Jurkat, Clone E6-1 (cell line): ENCODE data around the gene LZTS2.
"Not testable (repeated sequence)": the region's sequence is repeated elsewhere in the genome, so short reads cannot be mapped to it uniquely, and the experiment has no call there.

Experiments
- DNase-seq: peaks from one replicate; pipeline ENCODE4 v3.0.0-alpha.2; 2011; ENCODE audit warnings: low read depth, low spot score
- H3K4me3 ChIP-seq: 2 replicates; pipeline ENCODE4 v1.5.1; 2011; ENCODE audit warnings: mild to moderate bottlenecking, low read length, control low read depth, moderate library complexity

Gene LZTS2

DNA sequence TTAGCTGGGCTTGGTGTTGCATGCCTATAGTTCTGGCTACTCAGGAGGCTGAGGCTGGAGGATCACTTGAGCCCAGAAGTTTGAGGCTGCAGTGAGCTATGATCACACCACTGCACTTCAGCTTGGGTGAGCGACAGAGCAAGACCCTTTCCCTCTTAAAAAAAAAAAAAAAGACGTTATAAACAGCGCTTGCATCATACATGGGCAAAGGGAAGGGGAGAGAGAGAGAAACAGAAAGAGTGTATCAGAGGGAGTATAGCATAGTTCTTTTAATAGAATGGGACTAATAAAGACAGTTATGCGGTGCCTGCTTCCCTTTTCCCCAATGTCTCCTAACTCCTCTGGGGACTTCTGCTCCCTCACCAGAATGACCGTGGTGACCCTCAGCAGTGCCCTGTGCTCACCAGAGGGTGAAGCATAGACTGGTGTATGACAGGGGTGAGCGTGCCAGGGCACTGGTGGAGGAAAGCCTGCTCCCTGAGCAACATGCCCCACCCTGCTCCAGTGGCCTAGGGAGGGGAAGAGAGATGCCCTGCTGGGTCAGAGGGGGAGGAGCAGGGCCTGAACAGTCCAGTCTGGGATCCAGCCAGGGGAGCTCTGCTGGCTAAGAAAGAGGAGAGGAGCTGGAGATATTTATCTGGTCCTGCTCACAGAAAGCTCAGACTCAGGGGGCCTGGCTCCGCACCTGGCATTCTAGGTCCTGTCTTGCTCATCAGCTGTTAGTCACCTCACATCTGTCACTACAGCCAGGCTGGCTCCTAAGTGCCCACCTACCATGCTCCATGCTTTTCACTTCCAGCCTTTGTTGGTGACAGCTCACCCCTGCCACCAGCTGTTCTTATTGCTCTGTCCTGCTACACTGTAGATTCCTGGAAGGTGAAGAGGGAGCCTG is 29.1 kb downstream of the LZTS2 start:
- H3K4me3 ChIP-seq: no peak overlapping the region

DNA sequence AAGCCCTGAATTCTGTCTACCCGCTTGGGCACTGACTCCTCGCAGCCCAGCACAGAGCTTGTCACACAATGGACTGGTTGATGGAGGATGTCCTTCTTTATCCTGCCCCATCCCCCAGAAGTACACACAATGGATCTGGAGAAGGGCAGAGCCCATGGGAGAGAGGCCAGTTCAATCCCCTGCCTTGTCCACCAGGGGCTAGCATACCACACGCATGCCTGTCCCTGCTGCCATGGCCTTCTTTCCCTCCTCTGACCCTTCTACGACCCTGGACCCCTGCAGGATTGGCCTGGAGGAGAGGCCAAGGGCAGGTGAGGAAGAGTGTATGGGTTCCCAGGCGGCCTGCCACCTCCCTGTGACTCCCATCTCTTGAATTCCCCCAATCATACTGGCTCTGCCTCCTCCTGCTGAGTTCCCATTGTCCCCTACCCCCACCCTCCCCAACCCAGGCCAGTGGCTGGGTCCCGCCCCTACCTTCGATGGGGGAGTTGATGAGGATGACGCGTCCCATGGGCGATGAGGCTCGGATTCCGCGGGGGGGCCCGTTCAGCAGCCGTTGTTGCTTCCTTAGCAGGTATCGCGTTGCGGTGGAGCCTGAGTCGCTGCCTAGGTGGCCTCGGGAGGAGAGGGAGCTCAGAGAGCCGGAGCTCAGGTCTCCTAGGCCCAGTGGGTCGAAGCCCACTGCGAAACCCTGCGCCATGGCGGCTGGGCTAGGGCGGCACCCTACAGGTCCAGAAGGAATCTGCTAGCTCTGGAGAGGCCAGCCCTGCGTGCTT is 30.1 kb downstream of the LZTS2 start:
- no peak for DNase-seq
- no peak overlapping the region for H3K4me3 ChIP-seq

More for the DNA sequence above, 29.1 kb downstream of the LZTS2 start:
- no peak for DNase-seq

DNA sequence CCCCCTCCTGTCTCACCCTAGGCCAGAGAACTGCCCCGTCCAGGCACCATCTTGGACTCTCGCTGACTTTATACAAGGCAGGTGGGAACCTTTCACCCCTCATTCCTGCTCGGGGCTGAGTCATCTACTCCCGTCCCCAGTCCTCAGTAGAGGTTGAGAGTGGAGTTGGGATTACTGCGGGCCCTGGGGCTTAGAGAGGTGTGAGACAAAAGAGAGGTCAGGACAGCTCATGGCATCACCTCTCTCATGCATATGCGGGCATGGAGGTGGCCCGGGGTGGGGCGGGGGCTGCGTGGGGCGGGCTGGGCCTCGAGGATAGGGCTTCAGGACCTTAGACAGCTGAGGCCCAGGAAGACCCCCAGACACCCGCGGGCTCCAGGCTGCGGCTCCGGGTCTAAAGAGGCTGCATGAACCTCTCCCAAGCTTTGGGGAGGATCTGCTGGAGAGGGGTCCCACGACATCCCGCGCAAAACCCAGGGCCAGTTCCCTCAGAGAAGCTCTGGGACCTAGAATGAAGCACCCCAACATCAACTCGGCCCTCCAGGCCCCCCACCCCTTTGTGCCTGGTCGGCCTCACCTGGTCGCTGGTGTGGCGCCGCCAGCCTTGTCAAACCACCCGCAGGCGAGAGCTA is 31.0 kb downstream of the LZTS2 start:
- peak overlapping the region; percentile 85 for H3K4me3 ChIP-seq
- DNase-seq: no peak

DNA sequence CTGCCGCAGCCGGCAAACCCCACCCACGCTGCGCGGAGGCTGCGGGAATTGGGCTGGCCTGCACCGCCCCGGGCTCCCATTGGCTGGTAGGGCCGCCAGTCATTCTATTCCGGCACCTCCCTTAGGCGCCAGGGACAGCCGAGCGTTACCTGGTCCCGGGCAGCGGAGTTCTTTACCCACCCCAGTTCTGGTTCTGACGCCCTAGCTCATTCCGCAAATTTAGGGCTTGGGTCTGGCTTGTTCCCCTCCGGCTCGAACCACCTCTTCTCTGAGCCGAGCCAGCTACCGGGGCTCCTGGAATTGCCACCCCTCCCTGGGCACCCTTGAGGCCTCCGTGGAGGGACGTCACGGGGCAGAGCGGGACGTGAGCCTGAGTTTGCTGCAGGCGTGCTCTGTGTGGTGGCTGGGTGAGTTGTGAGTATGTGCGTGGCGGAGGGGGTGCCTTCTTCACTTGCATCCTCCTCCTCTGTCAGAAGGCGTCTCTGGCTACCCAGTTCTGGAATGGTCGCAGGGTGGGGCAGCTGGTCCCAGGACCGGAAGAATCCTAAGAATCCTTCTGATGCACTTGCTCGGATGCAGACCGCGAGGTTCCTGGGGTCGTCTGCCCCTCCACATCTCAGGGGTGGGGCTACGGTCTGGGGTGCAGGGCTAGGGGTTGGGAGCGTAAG is 31.7 kb downstream of the LZTS2 start, which contains the start of the genes PDZD7 and SFXN3:
Gene PDZD7, minus strand, starts transcription at position 2 of the 668 bp plus-strand sequence. CDS start 910 bp downstream, outside the sequence.
Gene SFXN3, plus strand, starts transcription at position 107 of the 668 bp plus-strand sequence. CDS start 3,461 bp downstream, outside the sequence.
- DNase-seq: peak; percentile 90

DNA sequence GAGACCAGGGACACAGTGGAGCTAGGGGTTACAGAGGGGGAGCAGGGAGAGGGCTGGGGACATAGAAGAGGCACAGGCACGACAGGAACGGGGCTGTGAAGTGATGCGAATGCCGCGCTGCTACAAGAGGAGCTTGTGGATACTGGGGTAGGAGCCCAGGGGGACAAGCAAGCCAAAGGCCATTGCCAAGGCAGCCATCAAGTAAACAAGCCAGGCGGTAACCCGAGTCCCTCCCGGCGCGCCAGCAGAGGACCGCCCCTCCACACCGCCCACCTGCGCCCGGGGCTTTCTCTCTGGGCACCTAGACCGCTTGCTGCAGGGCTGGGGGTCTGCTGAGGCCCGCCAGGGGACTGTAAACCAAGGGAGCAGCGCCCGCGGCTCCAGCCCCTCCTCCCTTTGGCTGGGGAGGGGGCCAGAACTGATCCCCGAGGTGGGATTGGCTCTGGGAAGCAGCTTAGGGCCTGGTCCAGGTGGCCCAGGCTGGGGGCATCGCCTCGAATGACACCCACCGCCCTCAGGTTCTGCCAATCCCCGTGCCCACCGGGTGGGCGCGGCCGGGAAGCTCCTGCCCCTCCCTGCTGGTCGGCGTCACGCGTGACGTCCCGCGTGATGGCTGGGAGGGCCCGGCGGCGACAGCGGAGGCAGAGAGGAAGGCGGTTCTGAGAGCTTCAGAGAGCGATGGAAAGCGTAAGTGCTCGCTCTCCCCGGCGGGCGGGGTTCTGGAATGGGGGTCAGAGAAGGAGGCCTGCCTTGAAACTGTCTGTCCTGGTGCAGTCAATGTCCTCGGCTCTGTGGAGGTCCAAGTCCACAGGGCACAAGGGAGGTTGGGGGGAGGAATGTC is 32.4 kb downstream of the LZTS2 start:
- H3K4me3 ChIP-seq: peak overlapping the region; percentile 85
- peak; percentile 51 for DNase-seq

More for the DNA sequence above, 31.7 kb downstream of the LZTS2 start, which contains the start of the genes PDZD7 and SFXN3:
- peak within 1 kb of the TSS; percentile 85 for H3K4me3 ChIP-seq

DNA sequence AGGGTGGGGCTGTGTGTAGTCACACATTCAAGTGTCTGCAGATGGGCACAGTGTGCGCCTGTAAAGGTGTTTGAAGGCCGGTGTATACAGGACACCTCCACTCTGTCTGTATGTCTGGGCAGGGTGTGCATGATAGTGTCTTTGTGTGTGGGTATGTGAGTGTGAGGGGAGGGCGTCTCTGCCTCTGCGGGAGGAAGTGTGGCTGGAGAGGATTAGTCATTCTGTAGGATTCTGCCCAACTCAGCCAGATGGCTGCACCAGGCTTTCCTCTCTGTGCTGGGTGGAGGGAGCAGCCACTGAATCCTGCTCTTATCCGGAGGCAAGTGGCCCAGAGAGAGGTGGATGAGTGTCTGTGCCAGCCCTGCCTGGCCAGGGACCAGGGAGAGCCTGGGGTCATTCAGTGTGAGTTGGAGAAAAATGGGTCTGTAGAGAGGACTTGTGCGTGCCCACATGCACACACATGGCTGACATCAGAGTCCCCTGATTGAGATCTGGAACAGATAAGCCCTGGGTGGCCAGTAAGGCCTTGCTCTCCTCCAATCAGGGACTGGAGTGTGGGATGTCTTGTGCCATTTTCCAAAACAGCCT is 33.1 kb downstream of the LZTS2 start:
- peak overlapping the region; percentile 85 for H3K4me3 ChIP-seq
- DNase-seq: peak; percentile 39

DNA sequence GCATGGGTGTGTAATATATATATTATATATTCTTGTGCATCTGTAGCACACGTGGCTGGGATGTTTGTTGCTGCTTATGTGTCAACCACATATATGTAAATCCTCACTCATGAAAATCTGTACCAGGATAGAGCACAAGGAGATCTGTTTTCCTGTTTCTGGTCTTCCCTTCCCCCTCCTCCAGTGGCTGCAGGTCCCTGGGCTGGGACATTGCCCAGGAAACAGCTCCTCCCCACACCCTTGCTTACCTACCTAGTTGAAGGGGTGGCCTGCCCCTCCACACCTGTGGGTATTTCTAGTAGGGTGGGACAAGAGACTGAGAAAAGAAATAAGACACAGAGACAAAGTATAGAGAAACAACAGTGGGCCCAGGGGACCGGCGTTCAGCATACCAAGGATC is 33.7 kb downstream of the LZTS2 start:
- DNase-seq: no peak

DNA sequence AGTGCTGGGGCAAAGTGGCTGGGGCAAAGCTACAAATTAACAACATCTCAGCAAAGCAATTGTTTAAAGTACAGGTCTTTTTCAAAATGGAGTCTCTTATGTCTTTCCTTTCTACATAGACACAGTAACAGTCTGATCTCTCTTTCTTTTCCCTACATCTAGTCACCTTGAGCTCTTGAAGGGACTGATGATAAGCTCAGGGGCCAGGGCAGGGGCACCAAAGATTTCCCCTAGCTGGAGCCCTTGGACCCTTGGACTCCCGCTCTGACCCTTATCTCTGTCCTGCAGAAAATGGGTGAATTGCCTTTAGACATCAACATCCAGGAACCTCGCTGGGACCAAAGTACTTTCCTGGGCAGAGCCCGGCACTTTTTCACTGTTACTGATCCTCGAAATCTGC is 34.8 kb downstream of the LZTS2 start:
- DNase-seq, H3K4me3 ChIP-seq: not testable (repeated sequence)

More for the DNA sequence above, 33.7 kb downstream of the LZTS2 start:
- H3K4me3 ChIP-seq: no peak overlapping the region

DNA sequence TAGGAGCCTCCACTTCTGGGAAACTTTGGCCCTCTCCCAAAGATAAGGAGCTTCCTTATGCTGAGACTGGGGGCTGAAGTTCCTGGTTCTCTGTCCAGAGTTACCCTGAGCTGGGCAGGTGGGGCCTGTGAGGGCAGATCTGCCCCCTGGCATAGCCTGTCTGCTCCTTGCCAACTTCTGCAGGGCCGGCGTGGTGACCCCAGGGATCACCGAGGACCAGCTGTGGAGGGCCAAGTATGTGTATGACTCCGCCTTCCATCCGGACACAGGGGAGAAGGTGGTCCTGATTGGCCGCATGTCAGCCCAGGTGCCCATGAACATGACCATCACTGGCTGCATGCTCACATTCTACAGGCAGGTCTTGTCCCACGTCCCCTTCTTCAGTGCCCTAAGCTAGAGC is 35.7 kb downstream of the LZTS2 start:
- H3K4me3 ChIP-seq: no peak overlapping the region
- DNase-seq: no peak

DNA sequence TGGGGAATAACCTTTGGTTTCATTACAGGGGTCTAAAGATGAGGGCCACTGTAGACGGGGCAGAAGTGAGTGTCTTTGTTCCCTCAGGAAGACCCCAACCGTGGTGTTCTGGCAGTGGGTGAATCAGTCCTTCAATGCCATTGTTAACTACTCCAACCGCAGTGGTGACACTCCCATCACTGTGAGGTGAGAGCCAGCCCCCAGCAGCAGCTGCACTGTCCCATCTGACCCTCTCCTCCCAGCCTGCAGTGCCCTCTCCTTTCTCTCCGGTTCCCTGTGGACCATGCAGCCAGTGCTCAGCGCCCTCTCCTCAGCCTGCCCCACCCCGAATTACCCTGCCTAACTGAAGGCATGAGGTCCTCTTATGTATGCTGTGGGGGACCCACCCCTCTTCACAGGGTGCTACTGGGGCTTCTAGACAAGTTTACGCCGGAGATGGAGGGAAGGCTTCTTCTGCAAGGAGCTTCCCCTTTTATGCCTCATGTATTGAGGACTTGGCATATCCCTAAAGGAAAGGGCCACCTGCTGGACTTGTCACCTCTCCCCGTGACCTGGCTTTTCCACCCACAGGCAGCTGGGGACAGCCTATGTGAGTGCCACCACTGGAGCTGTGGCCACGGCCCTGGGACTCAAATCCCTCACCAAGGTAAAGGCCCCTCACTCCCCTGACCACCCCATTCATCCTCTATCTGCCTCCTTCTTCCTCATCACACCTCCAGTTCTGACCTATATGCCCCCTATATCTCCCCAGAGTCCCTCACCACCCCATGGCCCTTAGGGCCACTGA is 36.5 kb downstream of the LZTS2 start:
- no peak for DNase-seq
- no peak overlapping the region for H3K4me3 ChIP-seq

DNA sequence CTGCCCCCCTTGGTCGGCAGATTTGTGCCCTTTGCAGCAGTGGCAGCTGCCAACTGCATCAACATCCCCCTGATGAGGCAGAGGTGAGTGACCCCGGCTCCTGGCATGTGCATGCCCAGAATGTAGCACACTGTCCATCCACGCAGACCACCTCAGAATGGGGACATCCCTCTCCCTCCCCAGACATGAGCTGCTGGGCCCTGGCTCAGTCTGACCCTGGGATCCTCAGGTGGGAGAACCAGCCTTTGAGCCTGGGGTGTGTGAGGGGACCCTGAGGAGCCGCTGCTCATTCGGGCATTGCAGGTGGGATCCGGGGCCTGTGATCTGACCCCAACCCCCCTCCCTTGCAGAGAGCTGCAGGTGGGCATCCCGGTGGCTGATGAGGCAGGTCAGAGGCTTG is 37.1 kb downstream of the LZTS2 start:
- no peak for DNase-seq
- H3K4me3 ChIP-seq: no peak overlapping the region

DNA sequence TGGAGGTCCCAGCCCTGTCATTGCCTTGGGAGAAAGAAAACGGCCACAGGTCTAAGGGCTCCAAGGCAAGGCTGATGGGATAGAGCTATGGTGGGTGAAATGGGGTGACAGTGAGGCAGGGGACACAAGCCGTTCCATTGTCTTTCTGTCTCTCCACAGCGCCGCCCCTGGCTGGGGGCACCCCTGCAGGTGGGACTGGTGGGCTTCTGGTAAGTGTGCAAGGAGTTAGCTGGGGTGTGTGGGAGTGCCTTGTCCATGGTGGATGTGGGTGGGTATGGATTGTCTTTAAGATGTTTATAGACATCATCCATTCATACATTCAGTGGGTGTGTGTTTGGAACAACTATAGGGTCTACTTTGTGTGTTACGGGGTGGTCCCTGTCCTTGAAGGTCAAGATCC is 38.9 kb downstream of the LZTS2 start:
- no peak overlapping the region for H3K4me3 ChIP-seq
- no peak for DNase-seq

DNA sequence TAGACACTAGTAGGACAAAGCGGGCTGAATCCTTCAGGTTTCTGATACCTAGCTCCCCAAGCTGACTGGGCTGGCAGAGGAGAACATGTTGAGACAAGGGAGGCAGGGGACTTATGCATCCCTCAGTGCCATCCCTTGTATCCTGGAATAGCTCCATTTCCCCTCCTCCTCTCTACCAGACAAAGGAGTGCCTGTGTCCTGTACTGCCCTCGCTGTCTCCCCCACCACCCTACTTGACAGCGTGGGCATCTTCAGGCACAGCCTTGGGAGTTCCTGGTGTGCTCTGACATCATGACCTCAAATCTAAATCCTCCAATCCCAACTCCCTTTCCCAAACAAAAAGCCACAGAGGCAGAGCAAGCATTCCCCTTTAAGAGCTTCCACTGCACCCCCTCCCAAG is 40.5 kb downstream of the LZTS2 start:
- DNase-seq: no peak
- H3K4me3 ChIP-seq: no peak overlapping the region

DNA sequence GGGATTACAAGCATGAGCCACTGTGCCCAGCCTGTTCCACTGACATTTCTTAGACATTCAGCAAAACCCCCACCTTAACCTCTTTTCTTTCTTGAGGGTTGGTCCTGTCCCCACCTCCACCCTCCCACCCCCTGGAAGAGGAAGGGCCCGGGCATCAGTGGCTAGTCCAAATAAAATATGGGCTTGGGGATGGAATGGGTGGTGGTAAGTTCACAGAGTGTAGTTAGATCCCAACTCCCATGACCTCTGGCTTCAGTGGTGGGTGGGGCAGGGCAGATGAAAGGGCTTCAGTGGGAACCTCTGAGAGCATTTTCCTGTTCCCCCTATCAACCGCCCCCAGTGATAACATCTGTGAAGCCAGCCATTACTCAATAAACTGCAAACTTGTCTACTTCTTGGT is 41.2 kb downstream of the LZTS2 start:
- H3K4me3 ChIP-seq: no peak overlapping the region
- no peak for DNase-seq

DNA sequence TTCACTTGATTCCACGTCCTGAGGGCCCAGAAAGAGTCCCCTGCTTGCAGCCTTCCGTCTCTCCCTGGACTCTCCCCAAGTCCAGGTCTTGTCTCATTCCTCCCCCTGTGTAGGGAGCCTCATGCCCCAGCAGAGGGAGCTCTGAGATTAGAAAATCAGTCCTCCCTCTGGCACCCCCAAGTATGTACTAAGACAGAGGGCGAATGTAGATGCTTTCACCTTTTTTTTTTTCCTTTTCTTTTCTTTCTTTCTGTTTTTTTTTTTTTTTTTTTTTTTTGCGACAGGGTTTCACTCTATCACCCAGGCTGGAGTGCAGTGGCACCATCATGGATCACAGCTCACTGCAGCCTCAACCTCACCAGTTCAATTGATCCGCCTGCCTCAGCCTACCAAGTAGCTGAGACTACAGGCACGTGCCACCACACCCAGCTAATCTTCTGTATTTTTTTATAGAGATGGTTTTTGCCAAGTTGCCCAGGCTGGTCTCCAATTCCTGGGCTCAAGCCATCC is 41.7 kb downstream of the LZTS2 start:
- peak; percentile 82 for DNase-seq
- no peak overlapping the region for H3K4me3 ChIP-seq

DNA sequence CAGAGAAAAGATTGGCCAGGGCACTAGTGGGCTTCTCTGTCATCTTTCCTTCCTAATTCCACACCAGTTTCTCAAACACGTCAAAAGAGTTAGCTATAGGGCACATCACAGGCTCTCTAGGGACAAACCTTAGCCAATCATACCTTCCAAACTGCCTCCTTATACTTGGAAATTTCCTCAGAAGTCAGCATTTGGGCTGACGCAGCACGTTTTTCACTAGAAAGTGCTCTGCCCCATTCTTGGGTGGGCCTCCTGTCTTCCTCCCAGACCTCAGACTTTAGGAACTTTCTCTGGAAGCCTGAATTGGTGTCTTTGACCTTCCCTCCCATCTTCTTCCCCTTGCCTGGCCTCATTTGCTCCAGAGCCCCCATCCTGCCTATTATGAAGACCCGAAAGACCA is 42.5 kb downstream of the LZTS2 start:
- H3K4me3 ChIP-seq: peak overlapping the region; percentile 73
- no peak for DNase-seq
